NCI-H2196 (cell line): ENCODE data around the gene DSTYK.
A peak's percentile ranks its signal among the peaks of the same experiment; 100 is the strongest.

Experiments used
- DNase-seq: peaks from one replicate; lab custom pipeline; 2025; ENCODE audit not compliant: unreplicated experiment; lab: John Stamatoyannopoulos, UW

The DSTYK gene

DNA sequence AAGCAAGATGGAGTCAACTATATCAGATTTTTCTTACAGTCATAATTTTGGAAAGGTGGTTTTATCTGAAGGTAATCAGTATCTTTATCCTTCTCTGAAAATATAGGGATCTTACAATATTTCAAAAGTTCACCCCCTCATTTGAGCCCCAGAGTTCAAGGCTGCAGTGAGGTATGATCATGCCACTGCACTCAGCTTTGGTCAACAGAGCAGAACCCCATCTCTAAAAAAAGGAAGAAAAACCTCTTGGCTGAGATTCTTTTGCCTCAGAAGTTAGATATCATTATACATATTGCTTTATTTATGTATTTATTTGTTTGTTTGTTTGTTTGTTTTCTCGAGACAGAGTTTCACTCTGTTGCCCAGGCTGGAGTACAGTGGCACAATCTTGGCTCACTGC lies 78.2 kb downstream of the DSTYK start:
- DNase-seq = no peak

DNA sequence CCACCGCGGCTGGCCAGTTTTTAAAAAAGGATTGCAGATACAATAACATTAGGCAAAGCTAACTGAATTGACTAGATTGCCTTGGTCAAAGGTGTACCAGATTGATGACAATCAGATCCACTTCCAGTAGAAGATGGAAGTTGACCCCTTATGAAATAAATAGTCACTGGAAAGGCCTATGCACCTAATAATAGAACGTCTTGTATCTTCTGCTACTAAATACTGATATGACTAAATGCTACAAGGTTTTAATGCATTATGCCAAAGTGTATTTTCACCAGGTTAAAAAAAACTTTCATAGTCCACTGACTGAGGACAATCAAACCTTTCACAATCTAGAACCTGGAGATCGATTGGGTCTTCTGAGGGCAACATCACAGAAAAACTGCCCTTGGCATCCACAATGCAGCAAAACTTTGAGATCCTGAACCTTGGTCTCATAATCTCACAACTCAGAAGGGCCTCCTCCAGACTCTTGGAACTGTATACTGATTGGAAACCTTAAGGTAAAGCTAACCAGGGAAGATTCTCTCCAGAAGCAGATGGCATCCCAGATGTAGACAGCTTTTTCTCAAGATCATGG lies 82.0 kb downstream of the DSTYK start:
- no peak for DNase-seq

DNA sequence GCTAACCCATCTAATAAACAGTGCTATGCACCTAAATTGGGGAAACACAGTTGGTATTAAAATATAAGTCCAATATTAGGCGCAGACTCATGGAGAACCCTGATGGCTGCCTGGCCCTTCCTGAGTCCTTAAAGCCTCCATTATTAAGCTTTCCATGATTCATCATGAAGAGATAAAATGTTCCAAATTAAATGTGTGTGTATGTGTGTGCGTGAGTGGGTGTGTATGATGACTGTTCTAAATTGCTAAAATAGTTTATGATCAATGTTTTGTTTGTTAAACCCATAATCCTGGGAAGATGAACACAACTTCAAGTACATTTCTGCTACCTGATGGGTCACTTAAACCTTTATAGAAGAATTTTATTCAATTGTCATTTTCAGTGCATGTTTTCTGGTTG lies 83.5 kb downstream of the DSTYK start:
- no peak for DNase-seq

DNA sequence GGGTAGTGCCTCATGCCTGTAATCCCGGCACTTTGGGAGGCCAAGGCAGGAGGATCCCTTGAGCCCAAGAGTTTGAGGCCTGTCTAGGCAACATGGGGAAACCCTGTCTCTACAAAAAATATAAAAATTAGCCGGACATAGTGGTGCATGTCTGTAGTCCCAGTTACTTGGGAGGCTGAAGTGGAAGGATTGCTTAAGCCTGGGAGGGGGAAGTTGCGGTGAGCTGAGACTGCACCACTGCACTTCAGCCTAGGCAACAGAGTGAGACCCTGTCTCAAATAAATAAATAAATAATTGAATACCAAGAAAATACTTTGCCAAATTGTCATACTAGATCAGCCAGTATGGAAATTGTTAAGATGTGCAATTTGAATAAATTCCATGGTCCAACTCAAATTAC lies 83.9 kb downstream of the DSTYK start:
- no peak for DNase-seq

DNA sequence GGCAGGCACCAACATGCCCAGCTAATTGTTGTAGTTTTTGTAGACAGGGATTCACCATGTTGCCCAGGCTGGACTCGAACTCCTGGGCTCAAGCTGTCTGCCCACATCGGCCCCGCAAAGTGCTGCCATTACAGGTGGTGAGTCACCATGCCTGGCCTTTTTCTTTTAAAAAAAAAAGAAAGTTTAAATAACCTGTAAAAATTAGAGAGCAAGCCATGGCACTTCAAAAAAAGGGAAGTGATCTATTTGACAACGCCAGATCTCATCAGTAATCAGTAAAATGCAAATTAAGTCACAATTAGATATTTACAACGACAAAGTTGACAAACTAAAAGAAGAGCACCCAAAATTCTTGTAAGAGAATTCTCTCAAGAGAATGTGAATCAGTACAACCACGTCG lies 86.8 kb downstream of the DSTYK start:
- no peak for DNase-seq

DNA sequence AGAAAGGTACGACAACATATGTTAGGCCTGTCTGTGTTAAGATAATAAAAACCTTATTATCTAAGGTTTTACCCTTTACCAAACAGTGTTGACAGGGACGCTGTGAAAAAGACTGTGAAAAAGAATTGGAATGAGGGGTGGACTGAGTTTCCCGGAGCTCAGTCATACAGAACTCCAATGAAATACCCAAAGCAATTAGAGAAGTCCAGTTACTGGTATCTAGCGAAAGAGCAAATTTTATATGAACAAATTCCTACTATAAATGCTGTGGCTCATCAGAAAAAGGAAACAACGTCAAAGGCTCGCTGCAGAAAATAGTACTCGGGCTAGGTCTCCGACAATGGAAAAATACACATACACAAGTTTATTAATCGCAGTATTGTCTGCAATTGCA lies 89.0 kb downstream of the DSTYK start:
- no peak for DNase-seq

DNA sequence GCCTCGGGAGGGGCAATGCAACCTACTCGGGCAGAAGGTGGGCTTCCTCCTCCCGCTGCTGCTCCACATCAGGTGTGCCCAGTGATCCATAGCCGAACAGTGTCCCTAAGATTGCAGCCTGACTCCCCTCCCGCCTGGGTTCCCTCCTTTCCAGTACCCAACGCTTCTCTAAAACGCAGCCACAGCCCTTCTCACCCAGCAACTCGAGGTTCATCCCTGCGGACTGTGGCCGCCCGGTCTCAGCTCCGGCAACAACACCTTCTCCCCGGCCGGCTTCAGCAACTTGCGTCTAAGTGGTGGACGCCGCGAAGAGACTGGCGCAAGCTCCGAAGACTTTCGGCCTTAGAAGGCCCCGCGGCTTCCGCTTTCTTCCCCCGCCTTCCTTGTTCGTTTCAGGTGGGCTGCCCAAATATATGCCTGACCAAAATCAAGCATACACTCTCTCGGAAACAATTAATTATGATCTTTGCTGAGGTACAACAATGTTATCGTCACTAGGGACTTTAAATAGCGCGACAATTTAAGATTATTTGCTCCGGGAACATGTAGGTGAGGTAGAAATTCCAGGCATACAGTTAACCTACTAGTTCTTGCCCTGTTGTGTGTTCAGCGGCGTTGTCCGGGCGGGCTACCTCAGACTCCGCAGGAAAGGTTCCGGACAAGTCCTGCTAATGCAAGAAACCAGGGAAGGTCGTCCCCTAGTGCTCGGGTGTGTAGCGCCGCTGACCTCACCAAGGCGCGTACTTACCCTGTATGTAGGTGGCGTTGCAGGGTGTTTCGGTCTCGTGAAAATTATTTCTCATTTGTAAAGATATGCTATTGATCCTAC lies 89.6 kb downstream of the DSTYK start, which contains the start of gene RBBP5:
Gene RBBP5, minus strand, starts transcription at position 319 of the 829 bp plus-strand sequence. Its CDS starts 105 bp downstream, at position 214.
- DNase-seq = peak; percentile 94

DNA sequence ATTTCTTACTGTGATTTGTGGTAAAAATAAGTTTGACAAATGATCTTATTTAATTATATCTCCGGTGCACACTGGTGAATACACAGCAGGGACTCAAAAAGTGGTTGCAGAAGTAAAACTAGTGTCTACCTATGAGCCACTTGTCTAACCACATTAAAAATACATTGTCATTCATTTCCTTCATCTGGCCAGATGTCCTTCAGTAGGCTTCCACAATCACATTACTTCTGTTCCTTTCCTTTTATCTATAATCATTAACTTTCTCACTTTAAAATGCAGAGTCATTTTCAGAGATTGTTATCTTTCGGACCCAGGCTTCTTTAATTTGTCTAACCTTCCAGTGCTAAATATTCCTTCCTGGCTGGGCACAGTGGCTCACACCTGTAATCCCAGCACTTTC lies 92.8 kb downstream of the DSTYK start:
- no peak for DNase-seq

- no peak for DNase-seq
Measured at GRCh38 chr1:205111354-205111753, 100.1 kb downstream of the DSTYK start.

DNA sequence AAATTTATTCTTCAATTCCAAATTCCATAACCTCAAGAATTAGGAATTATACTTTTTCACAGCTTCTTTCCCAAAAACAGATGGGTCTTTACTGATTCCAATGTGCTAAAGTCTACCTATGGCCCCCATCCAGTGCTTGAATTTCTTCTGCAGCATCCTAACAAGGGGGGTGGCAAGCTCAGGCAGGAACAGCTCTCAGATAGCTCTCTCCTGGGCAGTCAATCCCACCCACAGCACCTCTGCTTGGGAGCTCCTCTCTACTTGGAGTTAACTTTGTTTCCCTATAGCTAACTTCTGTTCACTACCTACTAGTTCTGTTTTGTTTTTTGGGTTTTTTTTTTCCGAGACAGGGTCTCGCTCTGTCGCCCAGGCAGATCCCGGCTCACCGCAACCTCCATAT lies 101.8 kb downstream of the DSTYK start:
- no peak for DNase-seq

- DNase-seq = no peak
Measured at GRCh38 chr1:205109269-205109668, 102.2 kb downstream of the DSTYK start.

GRCh38 chr1:205108464-205108863 lies 103.0 kb downstream of the DSTYK start:
- DNase-seq = no peak

- no peak for DNase-seq
Measured at GRCh38 chr1:205107327-205107726, 104.2 kb downstream of the DSTYK start.

- DNase-seq = no peak
Measured at GRCh38 chr1:205102404-205102803, 109.1 kb downstream of the DSTYK start.

GRCh38 chr1:205098242-205098641 lies 113.3 kb downstream of the DSTYK start:
- DNase-seq = no peak

GRCh38 chr1:205095422-205095821 lies 116.1 kb downstream of the DSTYK start:
- no peak for DNase-seq
